SW480 (cell line): ENCODE measurements around the gene FOSB.

Experiments used
- DNase-seq: peaks from one replicate; pipeline ENCODE4 v3.0.0-alpha.2; 2016; ENCODE audit warnings: low spot score

Gene FOSB

GRCh38 chr19:45468803-45469131 is 971 bp downstream of the FOSB start:
- peak; percentile 67 for DNase-seq

GRCh38 chr19:45469132-45469944 is 1.5 kb downstream of the FOSB start:
- DNase-seq, result peak; percentile 95

GRCh38 chr19:45469945-45470761 is 2.4 kb downstream of the FOSB start:
- peak; percentile 48 for DNase-seq

- no peak for DNase-seq
These were observed 2.9 kb downstream of the FOSB start for GRCh38 chr19:45470762-45471081.

DNA sequence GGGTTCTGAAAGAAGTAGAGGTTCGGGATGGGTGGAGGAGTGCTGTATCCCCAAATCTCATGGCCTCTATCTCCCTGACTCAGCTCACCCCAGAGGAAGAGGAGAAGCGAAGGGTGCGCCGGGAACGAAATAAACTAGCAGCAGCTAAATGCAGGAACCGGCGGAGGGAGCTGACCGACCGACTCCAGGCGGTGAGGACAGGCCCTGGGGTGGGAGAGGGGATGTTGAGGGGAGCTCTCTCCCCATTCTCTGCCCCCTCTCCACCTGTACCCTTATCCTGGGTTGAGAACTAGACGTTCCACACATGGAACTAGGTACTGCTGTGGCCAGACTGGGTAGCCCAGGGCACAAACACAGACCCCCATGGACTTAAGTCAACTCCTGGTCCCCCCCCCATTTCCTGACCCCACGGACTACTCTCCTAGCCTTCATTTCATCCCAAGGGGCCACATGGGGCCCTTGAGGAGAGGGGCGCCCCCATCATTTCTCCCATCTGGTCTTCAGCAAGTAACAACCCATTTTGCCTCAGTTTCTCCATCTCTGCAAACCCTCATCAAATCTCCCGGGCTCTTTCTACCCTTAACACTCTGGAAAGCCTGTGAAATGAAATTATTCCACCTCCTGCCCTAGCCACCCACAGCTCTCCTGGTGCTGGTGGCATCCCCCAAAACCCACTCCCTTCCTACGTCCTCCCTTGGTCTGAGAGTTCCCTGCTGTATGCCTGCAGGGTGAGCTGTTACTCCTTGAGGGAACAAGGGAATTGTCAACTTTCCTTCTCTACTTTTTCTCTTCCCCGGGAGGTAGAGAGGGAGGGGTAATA is 3.5 kb downstream of the FOSB start:
- DNase-seq, result no peak

DNA sequence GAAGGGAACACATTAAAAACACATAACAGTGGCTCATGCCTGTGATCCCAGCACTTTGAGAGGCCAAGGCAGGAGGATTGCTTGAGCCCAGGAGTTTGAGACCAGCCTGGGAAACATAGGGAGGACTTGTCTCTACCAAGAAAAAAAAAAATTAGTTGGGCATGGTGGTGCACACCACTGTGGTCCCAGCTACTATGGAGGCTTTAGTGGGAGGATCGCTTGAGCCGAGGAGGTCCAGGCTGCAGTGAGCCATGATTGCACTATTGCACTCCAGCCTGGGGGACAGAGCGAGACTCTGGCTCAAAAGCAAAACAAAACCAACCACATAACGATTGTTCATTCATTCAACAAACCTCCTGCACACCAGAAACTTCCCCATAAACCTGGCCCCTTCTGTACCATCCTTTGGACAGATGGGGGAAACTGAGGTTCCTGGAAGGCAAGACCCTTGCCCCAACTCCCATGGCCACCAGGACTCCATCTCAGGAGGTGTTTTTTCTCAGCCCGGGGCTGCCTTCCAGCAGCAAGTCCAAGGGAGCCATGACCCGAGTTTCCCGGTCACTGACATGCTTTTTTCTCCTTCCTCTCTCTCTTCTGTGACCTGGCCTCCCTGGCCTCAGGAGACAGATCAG is 4.3 kb downstream of the FOSB start:
- DNase-seq, result no peak

- no peak for DNase-seq
These were observed 5.0 kb downstream of the FOSB start for GRCh38 chr19:45472563-45473366.

DNA sequence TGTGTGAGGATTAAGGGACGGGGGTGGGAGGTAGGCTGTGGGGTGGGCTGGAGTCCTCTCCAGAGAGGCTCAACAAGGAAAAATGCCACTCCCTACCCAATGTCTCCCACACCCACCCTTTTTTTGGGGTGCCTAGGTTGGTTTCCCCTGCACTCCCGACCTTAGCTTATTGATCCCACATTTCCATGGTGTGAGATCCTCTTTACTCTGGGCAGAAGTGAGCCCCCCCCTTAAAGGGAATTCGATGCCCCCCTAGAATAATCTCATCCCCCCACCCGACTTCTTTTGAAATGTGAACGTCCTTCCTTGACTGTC is 5.5 kb downstream of the FOSB start:
- no peak for DNase-seq

GRCh38 chr19:45473682-45474605 is 6.1 kb downstream of the FOSB start:
- DNase-seq, result no peak

- no peak for DNase-seq
These were observed 7.1 kb downstream of the FOSB start for GRCh38 chr19:45474606-45475521.

DNA sequence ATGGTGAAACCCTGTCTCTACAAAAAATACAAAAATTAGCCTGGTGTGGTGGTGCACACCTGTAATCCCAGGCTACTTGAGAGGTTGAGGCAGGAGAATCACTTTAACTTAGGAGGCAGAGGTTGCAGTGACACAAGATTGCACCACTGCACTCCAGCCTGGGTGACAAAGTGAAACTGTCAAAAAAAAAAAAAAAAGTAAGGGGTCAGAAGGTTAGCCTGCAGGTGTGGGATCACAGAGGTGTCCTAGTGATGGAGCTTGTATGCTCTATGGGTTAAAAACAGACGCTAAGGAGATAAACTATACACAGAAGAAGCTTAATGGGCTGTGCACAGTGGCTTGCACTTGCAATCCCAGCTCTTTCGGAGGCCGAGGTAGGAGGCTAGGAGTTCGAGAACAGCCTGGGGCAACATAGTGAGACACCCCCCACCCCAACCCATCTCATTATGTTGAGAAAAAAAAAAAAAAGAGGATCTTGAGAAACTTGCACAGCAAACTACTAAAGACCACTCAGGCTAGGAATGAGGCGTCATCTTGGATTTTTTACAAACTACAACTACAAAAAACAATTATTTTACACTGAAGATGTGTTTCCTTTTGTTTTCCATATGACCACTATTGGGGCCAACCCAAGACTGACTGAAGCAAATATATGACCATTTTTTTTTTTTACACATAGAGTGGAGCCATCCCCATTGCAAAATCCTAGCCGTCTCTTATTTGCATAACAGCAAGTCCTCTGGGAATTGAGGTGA is 7.9 kb downstream of the FOSB start:
- DNase-seq, result no peak

DNA sequence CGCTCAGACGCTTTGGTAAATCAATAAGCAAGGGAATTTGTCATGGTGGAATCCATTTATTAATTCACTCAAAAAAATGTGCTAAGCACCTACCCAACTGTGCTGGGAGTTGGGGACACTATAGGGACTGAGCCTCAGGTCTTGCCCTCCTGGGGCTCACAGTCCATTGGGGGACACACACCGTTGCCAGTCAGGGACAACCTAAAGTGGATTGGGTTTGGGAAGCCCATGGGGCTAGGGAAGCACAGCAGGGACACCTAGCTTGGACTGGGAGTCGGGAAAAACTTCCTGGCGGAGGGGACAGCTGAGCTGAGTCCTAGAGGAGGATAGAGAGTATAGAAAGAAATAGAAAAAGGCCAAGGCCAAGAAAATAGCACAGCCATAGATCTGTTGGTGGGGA is 8.5 kb downstream of the FOSB start:
- no peak for DNase-seq

DNA sequence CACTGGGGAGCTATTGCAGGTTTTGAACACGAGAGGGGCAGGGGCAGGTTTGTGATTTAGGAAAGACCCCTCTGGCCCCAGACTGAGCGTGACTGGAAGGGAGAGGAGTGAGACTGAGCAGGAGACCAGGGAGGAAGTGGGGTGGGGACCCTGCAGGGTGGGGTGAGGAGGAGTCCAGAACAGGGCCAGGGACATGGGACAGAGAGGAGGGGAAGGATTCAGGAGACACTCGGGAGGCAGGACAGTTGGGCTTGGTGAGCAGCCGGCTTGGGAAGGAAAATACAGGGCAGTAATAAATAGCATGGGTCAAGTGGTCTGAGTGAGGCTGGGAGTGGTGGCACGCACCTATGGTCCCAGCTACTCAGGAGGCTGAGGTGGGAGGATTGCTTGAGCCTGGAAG is 9.4 kb downstream of the FOSB start:
- no peak for DNase-seq

GRCh38 chr19:45477713-45478453 is 10.1 kb downstream of the FOSB start:
- DNase-seq, result no peak

GRCh38 chr19:45478454-45479238 is 10.8 kb downstream of the FOSB start:
- peak; percentile 98 for DNase-seq

GRCh38 chr19:45483033-45483432 is 15.2 kb downstream of the FOSB start:
- DNase-seq, result no peak
